Brain microvascular endothelial cell (primary cell): Measurements from ENCODE around the gene ATP5MG.

Experiments used
- DNase-seq: peaks from one replicate; pipeline ENCODE4 v3.0.0-alpha.2; 2020
- H3K27ac ChIP-seq: fragments of 250-450 bp; sonication (Bioruptor Pico); 2 replicates; pipeline ENCODE4 v1.5.1; 2020; ENCODE audit warnings: mild to moderate bottlenecking, moderate library complexity
- H3K27me3 ChIP-seq: fragments of 250-450 bp; sonication (Bioruptor Pico); replicated peaks from 2 replicates; pipeline ENCODE4 v1.5.1; 2020; ENCODE audit warnings: mild to moderate bottlenecking
- H3K36me3 ChIP-seq: fragments of 250-450 bp; sonication (Bioruptor Pico); replicated peaks from 2 replicates; pipeline ENCODE4 v1.5.1; 2020; ENCODE audit warnings: mild to moderate bottlenecking
- H3K4me3 ChIP-seq: 2 replicates; pipeline ENCODE4 v1.5.1; 2011; ENCODE audit warnings: low read depth, mild to moderate bottlenecking, control low read depth, low read length, moderate library complexity
- CTCF ChIP-seq: IDR thresholded peaks from 2 replicates; pipeline ENCODE4 v1.5.1; 2011; ENCODE audit warnings: low read depth, mild to moderate bottlenecking, moderate library complexity, low read length, control low read depth, inconsistent platforms; ENCODE audit errors: missing control alignments
- in situ Hi-C: cut with HindIII; loops from 2 replicates; pipeline ENCODE4 v1.10.0; 2017; ENCODE audit warnings: low sequenced_read_pairs, low pct_ligation_motif_present

Gene ATP5MG

GRCh38 chr11:118379497-118379896 lies 21.9 kb upstream of the ATP5MG start:
- peaks cover 61% of the 10 kb centered on the region for H3K36me3 ChIP-seq

GRCh38 chr11:118380571-118380970 lies 20.8 kb upstream of the ATP5MG start:
- no peak for DNase-seq
- Histone ChIP-seq H3K27me3 (no peaks in the 10 kb centered on the region), H3K4me3 (no peak overlapping the region), H3K36me3 (peaks cover 68% of the 10 kb centered on the region), H3K27ac (no peak overlapping the region)
- TF ChIP-seq CTCF: no peak
- in situ Hi-C loops: no loop called here

More at GRCh38 chr11:118379497-118379896, 21.9 kb upstream of the ATP5MG start:
- in situ Hi-C loops: no loop called here
- TF ChIP-seq CTCF: no peak
- H3K27ac ChIP-seq: no peak overlapping the region
- H3K4me3 ChIP-seq: no peak overlapping the region
- H3K27me3 ChIP-seq: no peaks in the 10 kb centered on the region
- no peak for DNase-seq

- in situ Hi-C loops: no loop called here
- Histone ChIP-seq H3K27ac (no peak overlapping the region), H3K36me3 (peaks cover 76% of the 10 kb centered on the region), H3K4me3 (no peak overlapping the region), H3K27me3 (no peaks in the 10 kb centered on the region)
- DNase-seq: no peak
- TF ChIP-seq CTCF: no peak
Measured at GRCh38 chr11:118382954-118383353, 18.5 kb upstream of the ATP5MG start.

- Histone ChIP-seq H3K27me3 (no peaks in the 10 kb centered on the region), H3K27ac (no peak overlapping the region), H3K4me3 (no peak overlapping the region), H3K36me3 (peaks cover 80% of the 10 kb centered on the region)
- TF ChIP-seq CTCF: no peak
- DNase-seq: no peak
- in situ Hi-C loops: no loop called here
Measured at GRCh38 chr11:118383657-118384056, 17.7 kb upstream of the ATP5MG start.

GRCh38 chr11:118396097-118396501 lies 5.3 kb upstream of the ATP5MG start:
- TF ChIP-seq CTCF: no peak

GRCh38 chr11:118397448-118397847 lies 4.0 kb upstream of the ATP5MG start:
- DNase-seq: no peak
- TF ChIP-seq CTCF: no peak
- in situ Hi-C loops: no loop called here
- no peak overlapping the region for H3K27ac ChIP-seq
- H3K4me3 ChIP-seq: no peak overlapping the region
- peaks cover 29% of the 10 kb centered on the region for H3K36me3 ChIP-seq
- H3K27me3 ChIP-seq: no peaks in the 10 kb centered on the region

More at GRCh38 chr11:118396097-118396501, 5.3 kb upstream of the ATP5MG start:
- DNase-seq: no peak
- in situ Hi-C loops: no loop called here
- Histone ChIP-seq H3K36me3 (peaks cover 36% of the 10 kb centered on the region), H3K4me3 (no peak overlapping the region), H3K27me3 (no peaks in the 10 kb centered on the region), H3K27ac (no peak overlapping the region)
